Adrenal gland (tissue), 12 donors: ENCODE measurements around the gene DGCR8. TPM values are rescaled to one million over a fixed set of nuclear protein-coding genes. Genes with fewer than 3 reads are reported as not detected.
"Not testable (repeated sequence)": the region's sequence is repeated elsewhere in the genome, so short reads cannot be mapped to it uniquely, and the experiment has no call there.

Experiments used
- DNase-seq, 7 donors: peaks; one replicate each; pipeline ENCODE4 v3.0.0-alpha.2; 2019 to 2020
- H3K27ac ChIP-seq, 5 donors: fragments of 200-600 bp; sonication (generic) in 4 of 5; 1 replicate in 3 of 5; 2 replicates in 2 of 5; pipeline versions ENCODE4 v1.5.1 to v1.8.0; 2016 to 2020; ENCODE audit warnings: mild to moderate bottlenecking in 1 of 5
- H3K27me3 ChIP-seq: fragments of 200-600 bp; 2 replicates; pipeline ENCODE4 v1.8.0; 2021
- H3K36me3 ChIP-seq, 2 donors: fragments of 200-600 bp; replicated peaks in 1 of 2; 1 replicate in 1 of 2; 2 replicates in 1 of 2; pipeline versions ENCODE4 v1.5.1 to v1.8.0; 2018 to 2022
- H3K4me1 ChIP-seq, 2 donors: fragments of 200-600 bp; replicated peaks in 1 of 2; 1 replicate in 1 of 2; 2 replicates in 1 of 2; pipeline versions ENCODE4 v1.5.1 to v1.8.0; 2018 to 2021
- H3K4me3 ChIP-seq, 4 donors: fragments of 200-600 bp; sonication (generic) in 3 of 4; one replicate each; pipeline ENCODE4 v1.5.1; 2016 to 2018
- H3K9me3 ChIP-seq, 3 donors: fragments of 200-600 bp; sonication (generic) in 1 of 3; replicated peaks in 1 of 3; 1 replicate in 2 of 3; 2 replicates in 1 of 3; pipeline versions ENCODE4 v1.5.1 to v1.8.0; 2016 to 2021
- POLR2A ChIP-seq, 2 donors: fragments of 450-650 bp; IDR thresholded peaks; one replicate each; pipeline ENCODE4 v1.6.1; 2017; ENCODE audit warnings: antibody characterized with exemption in 2 of 2, mild to moderate bottlenecking in 2 of 2, moderate library complexity in 1 of 2
- WGBS, 4 donors: extraction: QIAGEN DNeasy Blood & Tissue Kit in 2 of 4; methylation state at CpG; one replicate each; pipeline versions ENCODE4 v1.1.5 to v1.1.7; 2013 to 2017; 5-methylcytosine and 5-hydroxymethylcytosine counted together
- intact Hi-C, 2 donors: fragments of 100-400 bp; cut with DNase I; formaldehyde crosslinking; loops; one replicate each; pipeline versions ENCODE4 v1.14.1 to v1.15.0; 2022 to 2023
- polyA plus RNA-seq, 3 donors: library from polyadenylated mRNA; stranded (reverse); fragments of 200-250 nt in 2 of 3; fragments of 350-450 nt in 1 of 3; fragmentation: Illumina TruSeq in 1 of 3; extraction: RNeasy Lipid Tissue Mini Kit (QIAGEN cat#74804) in 1 of 3; gene quantifications; one replicate each; pipeline ENCODE4 v1.2.3, GENCODE V29; 2013 to 2014
- total RNA-seq, 9 donors: library from RNA; depleted of rRNA in 4 of 9; stranded (reverse); fragments of >200 nt in 4 of 9; fragments of 120-200 nt in 1 of 9; fragmentation: NEBNext Ultra II Directional in 1 of 9; extraction: Animal tissue kit (Norgen Biotek cat#: 25700) in 1 of 9; gene quantifications; one replicate each; pipeline versions ENCODE4 v1.1.0 to v1.2.4, GENCODE V29; 2013 to 2023
- TF ChIP-seq, protein P1 (sequence below), 6 experiments: fragments of 450-650 bp in 4 of 6; fragments of 200-600 bp in 2 of 6; sonication (generic) in 1 of 6; IDR thresholded peaks; 1 replicate in 5 of 6; 2 replicates in 1 of 6; pipeline versions ENCODE4 v1.5.1 to v1.8.0; 2016 to 2021; ENCODE audit warnings: antibody characterized with exemption in 6 of 6, mild to moderate bottlenecking in 2 of 6, moderate library complexity in 1 of 6
- donor health status: healthy with polysubstance abuse.
- donor health status: Bipolar disorder and iron deficiency.
- donor health status: DM: yes; HTN: yes; CAD: no.
- donor health status: DM: no; HTN: no; CAD: no.
- donor health status: DM: no; HTN: no; CAD: no.
- donor health status: DM: yes; HTN: yes; CAD: no.

The DGCR8 gene
- total and polyA plus RNA-seq, 12 donors = 7.2 to 32.2 (median 22.4) TPM

DNA sequence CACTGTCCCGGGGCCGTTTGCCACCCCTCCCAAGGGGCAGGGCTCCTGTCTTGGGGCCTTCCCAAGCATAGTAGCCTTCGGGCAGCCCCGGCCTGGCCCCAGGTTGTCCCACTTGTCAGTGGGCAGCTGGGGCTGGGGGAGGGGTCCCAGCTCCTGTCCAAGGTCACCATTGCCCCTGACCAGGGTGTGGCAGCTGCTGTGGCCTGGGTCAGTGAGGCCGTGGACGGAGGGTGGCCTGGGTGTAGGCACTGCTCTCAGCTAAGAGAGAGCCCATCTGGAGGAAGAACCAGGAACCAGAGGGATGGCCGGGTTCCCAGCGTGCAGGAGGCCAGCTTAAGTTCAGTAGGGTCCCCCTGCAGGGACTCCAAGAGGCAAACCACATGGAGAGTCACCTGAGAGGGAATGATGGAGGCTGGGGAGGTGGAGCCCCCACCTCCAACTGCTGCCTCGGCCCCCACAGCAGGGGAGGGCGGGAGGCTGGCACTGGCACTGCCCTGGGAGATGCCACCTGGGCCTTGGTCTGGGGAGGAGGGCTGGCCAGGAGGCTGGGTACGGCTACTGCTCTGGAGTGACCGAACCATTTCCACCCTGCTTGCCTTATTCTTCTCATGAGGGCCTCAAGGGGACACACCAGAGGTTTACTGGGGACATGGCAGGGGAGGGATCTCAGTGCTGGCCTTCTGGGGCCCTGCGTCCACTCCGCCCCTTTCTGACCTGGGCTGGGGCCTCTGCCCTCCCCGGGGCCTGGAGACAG, 77.6 kb downstream of the DGCR8 start:
- 55 to 87% (median 62%) methylated on average over 5 to 15 of the region's 15 CpGs for WGBS, 4 donors
- intact Hi-C loops = loop anchor here (2.0 to 5.0 kb wide), 2 partner anchors 115 to 127 kb away; no protein-coding TSS in a partner anchor
- no peak for DNase-seq
- Histone ChIP-seq H3K9me3 (no peaks in the 10 kb centered on the region), H3K36me3 (no peaks in the 10 kb centered on the region), H3K27me3 (no peaks in the 10 kb centered on the region), H3K27ac (no peak overlapping the region), H3K4me3 (no peak overlapping the region), H3K4me1 (peaks cover 0 to 7% of the 10 kb centered on the region in 2 donors)
- TF ChIP-seq, protein P1, sequence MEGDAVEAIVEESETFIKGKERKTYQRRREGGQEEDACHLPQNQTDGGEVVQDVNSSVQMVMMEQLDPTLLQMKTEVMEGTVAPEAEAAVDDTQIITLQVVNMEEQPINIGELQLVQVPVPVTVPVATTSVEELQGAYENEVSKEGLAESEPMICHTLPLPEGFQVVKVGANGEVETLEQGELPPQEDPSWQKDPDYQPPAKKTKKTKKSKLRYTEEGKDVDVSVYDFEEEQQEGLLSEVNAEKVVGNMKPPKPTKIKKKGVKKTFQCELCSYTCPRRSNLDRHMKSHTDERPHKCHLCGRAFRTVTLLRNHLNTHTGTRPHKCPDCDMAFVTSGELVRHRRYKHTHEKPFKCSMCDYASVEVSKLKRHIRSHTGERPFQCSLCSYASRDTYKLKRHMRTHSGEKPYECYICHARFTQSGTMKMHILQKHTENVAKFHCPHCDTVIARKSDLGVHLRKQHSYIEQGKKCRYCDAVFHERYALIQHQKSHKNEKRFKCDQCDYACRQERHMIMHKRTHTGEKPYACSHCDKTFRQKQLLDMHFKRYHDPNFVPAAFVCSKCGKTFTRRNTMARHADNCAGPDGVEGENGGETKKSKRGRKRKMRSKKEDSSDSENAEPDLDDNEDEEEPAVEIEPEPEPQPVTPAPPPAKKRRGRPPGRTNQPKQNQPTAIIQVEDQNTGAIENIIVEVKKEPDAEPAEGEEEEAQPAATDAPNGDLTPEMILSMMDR (IDR thresholded peaks at IDR 0.05) = no peak
- no peak for TF ChIP-seq POLR2A (IDR thresholded peaks at IDR 0.05)

DNA sequence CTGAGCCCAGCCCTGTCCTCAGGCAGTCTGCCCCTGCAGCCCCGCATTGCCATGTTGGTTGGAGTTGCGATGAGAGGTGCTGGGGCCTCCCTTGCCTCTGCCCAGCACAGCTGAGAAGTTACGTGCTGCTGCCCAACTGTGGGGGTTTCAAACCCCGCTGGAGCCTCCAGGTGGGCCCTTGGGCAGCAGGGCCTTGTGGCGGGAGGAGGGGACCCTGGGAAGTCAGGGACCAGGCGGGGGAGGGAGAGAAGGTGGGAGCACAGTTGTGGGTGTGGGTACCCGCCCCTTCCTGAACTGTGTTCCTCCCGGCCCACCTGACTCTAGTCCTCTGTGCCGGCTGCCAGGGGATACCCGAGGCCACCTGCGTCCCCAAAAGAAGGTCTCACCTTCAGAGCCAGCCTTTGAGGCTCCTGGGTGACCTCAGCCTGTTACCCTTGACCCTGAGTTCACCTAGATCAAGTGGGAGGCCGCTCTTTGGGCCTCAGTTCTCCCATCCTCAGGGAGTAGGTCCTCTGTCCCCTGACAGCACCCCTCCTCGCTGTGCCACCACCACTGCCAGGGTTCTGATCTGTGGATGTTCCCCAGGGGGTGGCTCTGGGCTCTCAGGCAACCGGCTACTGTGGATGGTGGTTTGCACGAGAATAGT, 78.5 kb downstream of the DGCR8 start:
- TF ChIP-seq POLR2A (IDR thresholded peaks at IDR 0.05) = no peak
- TF ChIP-seq, protein P1 (IDR thresholded peaks at IDR 0.05) = no peak
- intact Hi-C loops = loop anchor here in 1 of 2 donors (5.0 kb wide), 1 partner anchor 114 kb away; no protein-coding TSS in a partner anchor
- no peaks in the 10 kb centered on the region for H3K36me3 ChIP-seq
- H3K27ac ChIP-seq = no peak overlapping the region
- no peak for DNase-seq
- H3K4me1 ChIP-seq = peaks cover 0 to 7% of the 10 kb centered on the region in 2 donors
- H3K4me3 ChIP-seq = no peak overlapping the region
- no peaks in the 10 kb centered on the region for H3K9me3 ChIP-seq
- no peaks in the 10 kb centered on the region for H3K27me3 ChIP-seq
- WGBS, 4 donors = 70 to 76% (median 74%) methylated on average over 7 to 15 of the region's 15 CpGs

DNA sequence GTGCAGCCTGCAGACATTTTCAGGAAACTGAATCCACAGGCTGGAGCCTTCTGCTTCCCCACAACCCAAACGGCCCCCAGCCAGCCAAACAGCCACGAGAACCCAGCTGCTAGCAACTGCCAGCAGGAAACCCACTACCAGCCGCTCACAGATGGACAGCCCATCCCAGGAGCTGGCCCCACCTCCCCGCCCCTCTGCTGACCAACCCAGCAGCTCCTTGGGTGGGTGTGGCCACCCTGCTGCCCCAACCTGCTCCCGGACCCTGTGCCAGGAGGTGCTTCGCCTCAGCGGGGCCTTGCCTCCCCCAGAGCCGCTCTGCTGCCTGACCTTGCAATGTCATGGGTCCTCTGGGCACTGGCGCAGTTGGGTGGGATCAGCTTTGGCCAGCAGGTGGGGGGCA, 79.0 kb downstream of the DGCR8 start:
- Histone ChIP-seq H3K4me1 (peaks cover 0 to 7% of the 10 kb centered on the region in 2 donors), H3K9me3 (no peaks in the 10 kb centered on the region), H3K27ac (no peak overlapping the region), H3K36me3 (no peaks in the 10 kb centered on the region), H3K27me3 (no peaks in the 10 kb centered on the region), H3K4me3 (no peak overlapping the region)
- TF ChIP-seq POLR2A (IDR thresholded peaks at IDR 0.05) = no peak
- TF ChIP-seq, protein P1 (IDR thresholded peaks at IDR 0.05) = no peak
- intact Hi-C loops = loop anchor here in 1 of 2 donors (5.0 kb wide), 1 partner anchor 113 kb away; no protein-coding TSS in a partner anchor
- WGBS, 4 donors = 55 to 67% (median 60%) methylated on average over 5 to 9 of the region's 9 CpGs
- no peak for DNase-seq

DNA sequence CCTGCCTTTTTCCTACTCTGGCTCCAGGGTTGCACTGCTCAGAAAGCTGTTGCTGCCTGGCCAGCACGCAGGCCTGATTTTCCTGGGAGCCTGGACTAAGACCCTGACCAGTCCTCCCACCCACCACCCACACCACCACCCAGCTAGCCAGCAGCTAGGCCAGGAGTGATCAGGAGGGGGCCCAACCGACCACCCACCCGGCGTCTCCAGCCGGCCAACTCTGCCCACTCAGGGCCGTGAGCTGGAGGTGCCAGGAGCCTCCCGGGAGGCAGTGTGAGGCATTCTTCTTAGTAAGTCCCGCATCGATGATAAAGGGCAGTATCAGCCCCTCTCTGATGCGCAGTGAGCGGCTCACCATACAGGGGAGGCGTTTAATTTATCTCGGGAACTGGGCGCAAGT, 79.5 kb downstream of the DGCR8 start:
- H3K4me1 ChIP-seq, H3K27me3 ChIP-seq, DNase-seq, H3K4me3 ChIP-seq, H3K36me3 ChIP-seq, H3K27ac ChIP-seq, H3K9me3 ChIP-seq: not testable (repeated sequence)
- WGBS, 4 donors = 73 to 92% (median 80%) methylated on average over 6 to 12 of the region's 14 CpGs
- intact Hi-C loops = loop anchor here in 1 of 2 donors (5.0 kb wide), 1 partner anchor 113 kb away; no protein-coding TSS in a partner anchor
